CD4-positive, alpha-beta T cell (primary cell): ENCODE results near the gene FCRLB. TPM values are rescaled to one million over a fixed set of nuclear protein-coding genes. Genes with fewer than 3 reads are reported as not detected.

Source experiments
- ATAC-seq: fragments of 200-7000 bp; cut with Tn5 transposase; one replicate; pipeline ENCODE4 v1.10.0; 2022; ENCODE audit warnings: mild to moderate bottlenecking; ENCODE audit not compliant: poor library complexity
- CTCF ChIA-PET: fragments of 350-600 bp; sonication (Branson Sonifier 250); formaldehyde crosslinking; loops from one replicate; lab custom pipeline; 2021; ENCODE audit warnings: antibody characterized with exemption, inconsistent platforms; lab: Charles Lee
- POLR2A ChIA-PET: fragments of 350-600 bp; sonication (Branson Sonifier 250); formaldehyde crosslinking; loops from one replicate; lab custom pipeline; 2021; ENCODE audit warnings: antibody characterized with exemption, inconsistent platforms; lab: Charles Lee
- DNase-seq, 14 experiments: peaks; one replicate each; pipeline ENCODE4 v3.0.0-alpha.2; 2013 to 2020; ENCODE audit warnings: mixed read lengths in 2 of 14
- H3K27ac ChIP-seq, 2 donors: one replicate each; pipeline versions ENCODE4 v1.5.1 to v1.7.0; 2013; ENCODE audit warnings: low read length in 2 of 2, low read depth in 1 of 2, mild to moderate bottlenecking in 1 of 2
- H3K27me3 ChIP-seq, 2 experiments: 1 replicate in 1 of 2; 2 replicates in 1 of 2; pipeline versions ENCODE4 v1.6.1 to v1.7.0; 2013; ENCODE audit warnings: low read length in 2 of 2, control low read depth in 1 of 2, mild to moderate bottlenecking in 1 of 2, moderate library complexity in 1 of 2; ENCODE audit not compliant: insufficient read depth in 2 of 2, control insufficient read depth in 1 of 2
- H3K36me3 ChIP-seq: one replicate; pipeline ENCODE4 v1.6.1; 2013; ENCODE audit warnings: low read length, control low read depth; ENCODE audit not compliant: insufficient read depth
- H3K4me1 ChIP-seq: one replicate; pipeline ENCODE4 v1.6.1; 2013; ENCODE audit warnings: low read length, control low read depth; ENCODE audit not compliant: insufficient read depth
- H3K4me3 ChIP-seq: one replicate; pipeline ENCODE4 v1.5.1; 2013; ENCODE audit warnings: mild to moderate bottlenecking, low read length, moderate library complexity
- H3K9me3 ChIP-seq, 2 experiments: 1 replicate in 1 of 2; 2 replicates in 1 of 2; pipeline versions ENCODE4 v1.6.1 to v1.7.0; 2013; ENCODE audit warnings: low read length in 2 of 2, mild to moderate bottlenecking in 2 of 2, control low read depth in 1 of 2, moderate library complexity in 1 of 2; ENCODE audit not compliant: control insufficient read depth in 1 of 2, insufficient read depth in 1 of 2
- H3K27ac Mint-ChIP-seq: one replicate; pipeline ENCODE4 v1.8.0; 2020; ENCODE audit warnings: mixed read lengths
- H3K27me3 Mint-ChIP-seq: one replicate; pipeline ENCODE4 v1.8.0; 2021; ENCODE audit warnings: mixed read lengths
- H3K36me3 Mint-ChIP-seq: one replicate; pipeline ENCODE4 v1.8.0; 2021; ENCODE audit warnings: low read depth, mixed read lengths
- H3K4me1 Mint-ChIP-seq: one replicate; pipeline ENCODE4 v1.8.0; 2021; ENCODE audit warnings: low read depth, mixed read lengths
- H3K4me3 Mint-ChIP-seq: one replicate; pipeline ENCODE4 v1.8.0; 2020; ENCODE audit warnings: mild to moderate bottlenecking, mixed read lengths
- H3K9me3 Mint-ChIP-seq: one replicate; pipeline ENCODE4 v1.8.0; 2020; ENCODE audit warnings: mixed read lengths
- CTCF ChIP-seq: fragments of 200-600 bp; IDR thresholded peaks from one replicate; pipeline ENCODE4 v1.8.0; 2022; ENCODE audit warnings: antibody characterized with exemption, mild to moderate bottlenecking
- intact Hi-C, 2 experiments: fragments of 100-400 bp; cut with DNase I in 1 of 2; cut with micrococcal nuclease in 1 of 2; formaldehyde crosslinking; loops; one replicate each; pipeline versions ENCODE4 v1.15.1 to v1.9.0; 2023 to 2025; cut with DNase I, micrococcal nuclease
- total RNA-seq, 174 experiments: library from RNA in 2 of 174; stranded (reverse) in 2 of 174; gene quantifications; one replicate each; pipeline ENCODE4 v1.2.3 and lab custom pipeline; 2021 to 2026

FCRLB gene
- total RNA-seq, 2 experiments from 2014 or later, result 0.11 TPM; not detected in 1

GRCh38 chr1:161731981-161732718 is 10.8 kb downstream of the FCRLB start:
- POLR2A ChIA-PET, result interaction anchor here (0.9 kb wide), 1 partner anchor 17 kb away, joined by 3 read pairs; the partner anchor contains the start of gene DUSP12
- no peaks in the 10 kb centered on the region for H3K9me3 Mint-ChIP-seq
- Histone ChIP-seq H3K36me3 (no peaks in the 10 kb centered on the region), H3K9me3 (no peaks in the 10 kb centered on the region), H3K27me3 (no peaks in the 10 kb centered on the region), H3K4me1 (peaks cover 22% of the 10 kb centered on the region), H3K27ac (no peak overlapping the region), H3K4me3 (no peak overlapping the region)
- ATAC-seq, result no peak
- CTCF ChIA-PET, result interaction anchor here (1.1 kb wide), 1 partner anchor 9 kb away, joined by 6 read pairs; no protein-coding TSS in a partner anchor
- H3K36me3 Mint-ChIP-seq, result peaks cover 3% of the 10 kb centered on the region
- H3K27ac Mint-ChIP-seq, result no peak overlapping the region
- TF ChIP-seq CTCF, result no peak
- DNase-seq, result no peak
- H3K27me3 Mint-ChIP-seq, result peaks cover 32% of the 10 kb centered on the region
- intact Hi-C loops, result no loop called here
- H3K4me1 Mint-ChIP-seq, result peaks cover 29% of the 10 kb centered on the region
- H3K4me3 Mint-ChIP-seq, result no peak overlapping the region

- POLR2A ChIA-PET, result interaction anchor here (1.8 kb wide), 1 partner anchor 16 kb away, joined by 6 read pairs; the partner anchor contains the start of gene DUSP12
- CTCF ChIA-PET, result interaction anchor here (0.6 kb wide), 1 partner anchor 246 kb away, joined by 3 read pairs; no protein-coding TSS in a partner anchor
Observed at GRCh38 chr1:161733526-161733925, 12.2 kb downstream of the FCRLB start.

GRCh38 chr1:161735837-161736236 is 14.5 kb downstream of the FCRLB start:
- H3K4me3 Mint-ChIP-seq, result no peak overlapping the region
- no peak for DNase-seq
- no peak overlapping the region for H3K27ac Mint-ChIP-seq
- H3K27me3 ChIP-seq, result no peaks in the 10 kb centered on the region
- H3K4me1 Mint-ChIP-seq, result peaks cover 15% of the 10 kb centered on the region
- H3K9me3 ChIP-seq, result no peaks in the 10 kb centered on the region
- CTCF ChIA-PET, result interaction anchor here (3.7 kb wide), 1 partner anchor 10 kb away, joined by 11 read pairs; no protein-coding TSS in a partner anchor
- ATAC-seq, result no peak
- no peaks in the 10 kb centered on the region for H3K36me3 ChIP-seq
- POLR2A ChIA-PET, result interaction anchor here (1.0 kb wide), 1 partner anchor 9 kb away, joined by 4 read pairs; no protein-coding TSS in a partner anchor
- intact Hi-C loops, result no loop called here
- peaks cover 30% of the 10 kb centered on the region for H3K27me3 Mint-ChIP-seq
- no peak overlapping the region for H3K4me3 ChIP-seq
- H3K27ac ChIP-seq, result no peak overlapping the region
- no peak for TF ChIP-seq CTCF
- peaks cover 19% of the 10 kb centered on the region for H3K4me1 ChIP-seq
- H3K9me3 Mint-ChIP-seq, result no peaks in the 10 kb centered on the region
- H3K36me3 Mint-ChIP-seq, result no peaks in the 10 kb centered on the region

More at GRCh38 chr1:161733526-161733925, 12.2 kb downstream of the FCRLB start:
- H3K4me3 ChIP-seq, result no peak overlapping the region
- H3K27me3 ChIP-seq, result no peaks in the 10 kb centered on the region
- Mint-ChIP-seq H3K4me1 (peaks cover 19% of the 10 kb centered on the region), H3K27ac (no peak overlapping the region), H3K4me3 (no peak overlapping the region), H3K36me3 (no peaks in the 10 kb centered on the region), H3K9me3 (no peaks in the 10 kb centered on the region), H3K27me3 (peaks cover 26% of the 10 kb centered on the region)
- DNase-seq, result peak in 1 of 14 experiments; percentile 37
- ATAC-seq, result no peak
- peaks cover 12% of the 10 kb centered on the region for H3K4me1 ChIP-seq
- no peak overlapping the region for H3K27ac ChIP-seq
- no peaks in the 10 kb centered on the region for H3K36me3 ChIP-seq
- no peaks in the 10 kb centered on the region for H3K9me3 ChIP-seq
- TF ChIP-seq CTCF, result no peak
- intact Hi-C loops, result no loop called here
